HG02759 (cell line): Measurements from ENCODE around the gene ADGRV1.

Experiments used
- ATAC-seq: cut with Tn5 transposase; IDR thresholded peaks from one replicate; pipeline ENCODE4 v1.9.1; 2021; ENCODE audit warnings: mild to moderate bottlenecking, moderate library complexity; ENCODE audit not compliant: unreplicated experiment

ADGRV1 gene

GRCh38 chr5:90861843-90862586, 303.4 kb downstream of the ADGRV1 start:
- ATAC-seq, result no peak

GRCh38 chr5:90865180-90865579, 306.6 kb downstream of the ADGRV1 start:
- no peak for ATAC-seq

- no peak for ATAC-seq
Observed at GRCh38 chr5:90866333-90866732, 307.7 kb downstream of the ADGRV1 start.

GRCh38 chr5:90866915-90867731, 308.5 kb downstream of the ADGRV1 start:
- no peak for ATAC-seq

GRCh38 chr5:90868799-90869198, 310.2 kb downstream of the ADGRV1 start:
- ATAC-seq, result no peak

GRCh38 chr5:90871391-90871991, 312.9 kb downstream of the ADGRV1 start:
- ATAC-seq, result no peak

GRCh38 chr5:90873033-90873517, 314.5 kb downstream of the ADGRV1 start:
- no peak for ATAC-seq

- no peak for ATAC-seq
Observed at GRCh38 chr5:90874066-90874465, 315.5 kb downstream of the ADGRV1 start.

- ATAC-seq, result no peak
Observed at GRCh38 chr5:90875456-90875855, 316.9 kb downstream of the ADGRV1 start.

- ATAC-seq, result no peak
Observed at GRCh38 chr5:90876366-90876765, 317.8 kb downstream of the ADGRV1 start.

- ATAC-seq, result no peak
Observed at GRCh38 chr5:90877049-90877448, 318.5 kb downstream of the ADGRV1 start.

GRCh38 chr5:90878081-90878480, 319.5 kb downstream of the ADGRV1 start:
- ATAC-seq, result no peak

GRCh38 chr5:90878549-90879196, 320.1 kb downstream of the ADGRV1 start:
- ATAC-seq, result no peak

- ATAC-seq, result no peak
Observed at GRCh38 chr5:90881626-90882150, 323.1 kb downstream of the ADGRV1 start.

GRCh38 chr5:90882448-90882847, 323.9 kb downstream of the ADGRV1 start:
- no peak for ATAC-seq

GRCh38 chr5:90885180-90885868, 326.7 kb downstream of the ADGRV1 start:
- ATAC-seq, result no peak

GRCh38 chr5:90886381-90886780, 327.8 kb downstream of the ADGRV1 start:
- no peak for ATAC-seq

- ATAC-seq, result no peak
Observed at GRCh38 chr5:90888511-90889324, 330.1 kb downstream of the ADGRV1 start.

GRCh38 chr5:90889325-90889600, 330.7 kb downstream of the ADGRV1 start:
- no peak for ATAC-seq

- no peak for ATAC-seq
Observed at GRCh38 chr5:90890180-90890579, 331.6 kb downstream of the ADGRV1 start.
